GM21515 (cell line): ENCODE data around the gene XYLT2.
"Not testable (repeated sequence)": the region's sequence is repeated elsewhere in the genome, so short reads cannot be mapped to it uniquely, and the experiment has no call there.

Experiments
- ATAC-seq: cut with Tn5 transposase; IDR thresholded peaks from one replicate; pipeline ENCODE4 v1.9.1; 2021; ENCODE audit not compliant: unreplicated experiment

The XYLT2 gene

DNA sequence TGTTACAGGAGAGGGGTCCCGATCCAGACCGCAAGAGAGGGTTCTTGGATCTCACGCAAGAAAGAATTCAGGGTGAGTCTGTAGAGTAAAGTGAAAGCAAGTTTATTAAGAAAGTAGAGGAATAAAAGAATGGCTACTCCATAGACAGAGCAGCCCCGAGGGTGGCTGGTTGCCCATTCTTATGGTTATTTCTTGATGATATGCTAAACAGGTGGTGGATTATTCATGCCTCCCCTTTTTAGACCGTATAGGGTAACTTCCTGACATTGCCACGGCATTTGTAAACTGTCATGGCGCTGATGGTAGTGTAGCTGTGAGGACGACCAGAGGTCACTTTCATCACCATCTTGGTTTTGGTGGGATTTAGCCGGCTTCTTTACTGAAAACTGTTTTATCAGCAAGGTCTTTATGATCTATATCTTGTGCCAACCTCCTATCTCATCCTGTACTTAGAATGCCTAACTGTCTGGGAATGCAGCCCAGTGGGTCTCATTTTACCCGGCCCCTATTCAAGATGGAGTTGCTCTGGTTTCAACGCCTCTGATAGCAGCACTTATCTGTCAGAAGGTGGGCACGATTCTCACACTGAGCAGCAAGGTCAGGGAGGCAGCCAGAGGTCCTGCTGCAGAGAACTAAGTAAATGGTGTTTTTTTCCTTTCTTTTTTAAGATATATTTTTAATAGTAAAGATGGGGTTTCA is 26.5 kb upstream of the XYLT2 start:
- no peak for ATAC-seq

DNA sequence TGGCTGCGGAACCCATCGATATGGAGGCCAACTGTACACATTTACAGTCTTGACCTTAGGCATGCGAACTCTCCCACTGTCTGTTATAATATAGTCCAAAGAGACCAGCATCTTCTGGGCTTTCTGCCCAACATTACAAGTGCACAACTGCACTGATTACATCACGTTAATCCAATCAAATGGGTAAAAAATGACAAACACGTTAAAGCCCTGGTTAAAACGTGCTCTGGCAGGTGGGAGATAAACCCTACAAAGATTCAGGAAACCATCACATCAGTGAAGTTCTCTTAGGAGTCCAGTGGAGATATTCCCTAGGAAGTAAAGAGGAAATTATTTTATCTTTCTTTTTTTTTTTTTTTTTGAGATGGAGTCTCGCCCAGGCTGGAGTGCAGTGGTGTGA is 23.7 kb upstream of the XYLT2 start:
- no peak for ATAC-seq

DNA sequence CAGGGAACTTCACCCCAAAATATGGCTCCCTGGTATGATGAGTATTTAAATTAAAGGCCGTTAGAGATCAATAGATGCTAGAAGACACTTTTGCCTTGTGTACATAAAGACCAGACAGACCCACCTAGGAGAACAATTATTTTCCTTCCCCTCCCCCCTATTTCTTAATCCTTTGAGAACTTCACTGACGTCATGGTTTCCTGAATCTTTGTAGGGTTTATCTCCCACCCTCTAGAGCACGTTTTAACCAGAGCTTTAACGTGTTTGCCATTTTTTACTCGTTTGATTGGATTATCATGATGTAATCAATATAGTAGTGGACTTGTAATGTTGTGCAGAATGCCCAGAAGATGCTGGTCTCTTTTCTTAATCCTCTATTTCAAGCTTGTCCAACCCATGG is 22.9 kb upstream of the XYLT2 start:
- ATAC-seq = no peak

DNA sequence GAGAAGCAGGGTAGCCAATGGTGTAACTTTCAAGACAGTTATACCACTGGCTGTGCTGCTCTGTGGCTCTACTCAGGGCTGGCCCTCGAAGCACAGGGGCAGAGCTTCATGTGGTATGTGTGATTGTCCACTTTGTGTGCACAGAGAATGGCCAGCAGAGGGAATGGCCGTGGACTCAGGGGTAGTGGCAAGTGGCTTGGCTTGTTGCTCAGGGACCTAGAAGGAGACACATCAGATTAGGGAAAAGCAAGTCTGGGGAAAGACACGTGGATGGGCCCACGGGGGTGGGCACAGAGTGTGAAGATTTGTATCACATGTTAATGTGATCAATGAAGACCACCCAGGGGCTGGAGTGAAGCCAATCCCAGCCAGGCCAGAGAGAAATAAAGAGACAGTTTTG is 20.0 kb upstream of the XYLT2 start:
- ATAC-seq = no peak

DNA sequence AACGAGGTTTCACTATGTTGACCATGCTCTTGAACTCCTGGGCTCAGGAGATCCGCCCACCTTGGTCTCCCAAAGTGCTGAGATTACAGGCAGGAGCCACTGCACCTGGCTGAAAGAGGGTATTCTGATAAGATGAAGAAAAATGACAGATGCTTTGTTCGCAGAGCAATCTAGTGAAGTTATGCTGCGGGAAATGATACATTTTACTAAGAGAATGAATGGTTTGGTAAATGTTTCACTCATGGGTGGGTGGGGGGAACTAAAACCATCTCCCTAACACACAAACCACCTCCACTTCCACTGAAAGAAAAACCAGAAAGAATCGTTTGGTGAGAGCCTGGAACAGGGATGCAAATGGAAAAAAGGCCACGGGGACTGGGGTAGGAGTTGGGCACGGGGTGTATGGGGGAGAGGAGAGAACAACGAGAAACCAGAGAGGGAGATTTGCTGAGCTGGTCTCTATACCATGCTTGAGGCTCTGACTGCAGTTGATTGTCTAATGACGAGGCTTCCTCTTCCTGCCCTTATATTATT is 19.0 kb upstream of the XYLT2 start:
- ATAC-seq = no peak

DNA sequence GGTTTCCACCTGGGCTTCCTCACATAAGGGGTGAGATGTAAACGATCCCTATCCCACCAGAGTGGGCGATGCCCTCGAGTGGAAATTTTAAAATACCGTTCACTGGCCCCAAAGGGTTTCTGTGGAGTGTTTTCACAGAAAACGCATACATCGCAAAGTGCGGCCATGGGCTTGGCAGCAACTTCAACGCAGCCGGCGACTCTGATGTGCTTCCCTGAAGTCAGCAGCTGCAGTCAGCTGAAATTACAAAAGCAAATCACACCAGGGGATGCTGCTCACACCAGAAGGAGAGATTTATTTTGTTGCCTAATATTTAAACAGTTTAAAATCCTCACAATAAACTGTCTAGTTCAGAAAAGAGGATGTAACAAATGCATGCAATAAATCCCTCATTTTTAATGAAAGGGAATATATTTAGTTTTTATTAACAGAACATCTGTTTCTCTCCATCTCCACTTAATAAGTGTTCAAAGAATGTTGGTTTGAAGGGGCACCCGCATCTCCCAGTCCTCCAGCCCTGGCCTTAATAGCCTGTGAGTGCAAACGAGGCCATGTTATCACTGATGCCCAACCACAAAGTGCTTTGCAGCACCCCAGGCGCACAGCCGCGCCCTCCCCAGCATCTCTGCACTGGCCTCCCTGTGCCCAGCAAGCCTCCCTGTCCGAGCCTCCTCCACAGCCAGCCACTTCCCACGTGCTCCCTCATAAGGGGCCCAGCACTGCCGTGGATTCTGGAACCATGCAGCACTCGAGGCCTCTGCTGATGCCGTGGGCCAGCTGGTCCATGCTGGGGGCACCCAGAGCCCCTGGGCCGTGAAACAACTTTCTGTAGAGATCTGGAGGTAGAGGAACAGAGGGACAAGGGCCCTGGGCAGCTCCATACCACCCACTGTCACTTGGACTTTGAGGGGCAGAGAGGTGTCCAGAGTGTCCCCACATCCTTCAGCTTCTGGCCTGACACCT is 17.3 kb upstream of the XYLT2 start:
- no peak for ATAC-seq

DNA sequence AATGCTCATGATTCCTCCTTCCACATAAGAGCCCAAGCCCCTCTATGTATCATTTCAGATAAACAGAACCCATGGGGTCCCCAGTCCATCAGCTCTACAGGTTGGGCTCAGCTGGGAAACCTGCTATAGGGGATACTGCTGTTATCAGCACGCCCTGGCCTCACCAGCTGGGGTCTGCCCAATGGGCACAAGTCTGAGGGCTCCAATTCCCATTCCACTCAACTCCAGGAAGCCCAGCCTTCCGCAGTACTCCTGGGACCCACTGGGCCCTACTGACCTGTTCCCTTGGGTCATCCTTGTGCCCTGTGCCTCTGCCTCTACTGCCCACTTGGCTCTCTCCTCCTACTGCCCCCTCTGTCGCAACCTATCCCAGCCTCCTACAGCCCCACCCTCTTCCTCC is 16.2 kb upstream of the XYLT2 start:
- ATAC-seq = no peak

DNA sequence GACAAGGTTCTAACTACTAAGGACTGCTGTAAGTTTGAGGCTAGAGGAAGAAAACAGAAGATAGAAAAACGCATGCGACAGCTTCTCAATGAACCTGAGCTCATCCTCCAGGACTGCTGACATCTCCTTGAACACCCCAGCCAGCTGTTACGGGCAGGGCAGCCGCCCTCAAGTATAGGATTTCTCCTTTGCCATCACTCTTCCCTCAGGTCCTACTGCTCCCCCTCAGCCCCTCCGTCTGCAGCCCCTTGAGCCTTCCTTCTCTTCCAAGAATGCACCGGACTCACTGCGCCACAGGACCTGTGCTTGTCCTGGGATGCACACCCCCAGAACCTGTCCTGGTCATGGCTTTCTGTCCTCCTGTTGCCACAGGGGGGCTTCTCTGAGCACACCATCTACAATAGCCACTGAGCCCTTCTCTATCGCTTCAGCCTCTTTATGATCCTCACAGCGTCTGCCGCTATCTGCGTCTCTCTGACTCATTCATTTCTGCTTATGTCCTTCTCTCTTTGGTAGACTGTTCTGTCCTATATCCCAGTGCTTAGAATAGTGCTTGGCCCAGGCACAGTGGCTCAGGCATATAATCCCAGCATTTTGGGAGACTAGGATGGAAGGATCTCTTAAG is 15.7 kb upstream of the XYLT2 start:
- ATAC-seq = no peak

DNA sequence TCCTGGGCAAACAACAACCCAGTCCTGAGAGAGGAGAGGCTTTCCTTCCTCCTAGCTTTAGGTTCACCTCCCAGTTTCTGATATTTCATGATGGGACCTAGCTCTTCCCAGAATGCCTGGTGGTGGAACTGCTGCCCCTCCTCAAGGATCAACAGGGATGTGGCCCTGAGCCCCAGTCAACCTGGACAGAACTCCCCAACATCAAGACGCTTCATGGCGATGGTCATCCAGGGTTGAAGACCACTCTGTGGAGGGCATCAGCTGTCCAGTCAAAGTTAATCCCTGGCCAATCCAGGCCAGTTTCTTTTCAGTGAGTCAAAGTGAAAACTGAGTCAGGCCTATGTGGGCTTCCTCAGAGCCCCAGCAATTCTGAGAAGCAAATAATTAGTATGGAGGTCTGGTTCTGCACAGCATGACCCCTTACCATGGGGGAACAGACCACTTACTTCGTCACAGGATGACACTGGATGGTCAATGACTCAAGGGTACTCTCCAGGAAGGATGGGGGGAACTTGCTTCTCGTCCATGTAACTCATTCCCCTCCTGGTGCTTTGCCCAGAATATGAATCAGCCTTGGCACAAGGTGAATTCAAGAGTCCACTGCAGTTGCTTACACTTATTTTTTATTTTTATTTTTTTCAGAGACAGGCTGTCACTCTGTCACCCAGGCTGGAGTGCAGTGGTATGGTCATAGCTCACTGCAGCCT is 14.7 kb upstream of the XYLT2 start:
- no peak for ATAC-seq

DNA sequence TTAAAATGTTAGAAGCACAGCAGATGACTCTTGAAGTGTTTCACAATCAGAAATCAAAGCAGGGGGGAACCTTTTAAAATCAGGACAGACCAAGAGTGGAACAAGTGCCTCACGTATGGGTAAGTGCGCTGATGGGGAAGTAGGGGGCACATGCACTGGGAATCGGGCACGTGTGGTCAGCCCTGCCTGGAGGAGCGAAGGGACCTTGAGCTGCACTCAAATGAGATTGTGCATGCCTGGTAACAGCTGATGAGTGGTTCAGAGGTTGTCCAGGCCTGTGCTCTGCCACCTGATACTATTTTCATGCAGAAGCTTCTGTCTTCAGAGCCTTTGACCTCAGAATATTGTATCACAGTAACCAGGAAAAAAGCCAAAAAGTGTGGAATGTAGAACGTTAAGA is 13.7 kb upstream of the XYLT2 start:
- ATAC-seq = no peak

DNA sequence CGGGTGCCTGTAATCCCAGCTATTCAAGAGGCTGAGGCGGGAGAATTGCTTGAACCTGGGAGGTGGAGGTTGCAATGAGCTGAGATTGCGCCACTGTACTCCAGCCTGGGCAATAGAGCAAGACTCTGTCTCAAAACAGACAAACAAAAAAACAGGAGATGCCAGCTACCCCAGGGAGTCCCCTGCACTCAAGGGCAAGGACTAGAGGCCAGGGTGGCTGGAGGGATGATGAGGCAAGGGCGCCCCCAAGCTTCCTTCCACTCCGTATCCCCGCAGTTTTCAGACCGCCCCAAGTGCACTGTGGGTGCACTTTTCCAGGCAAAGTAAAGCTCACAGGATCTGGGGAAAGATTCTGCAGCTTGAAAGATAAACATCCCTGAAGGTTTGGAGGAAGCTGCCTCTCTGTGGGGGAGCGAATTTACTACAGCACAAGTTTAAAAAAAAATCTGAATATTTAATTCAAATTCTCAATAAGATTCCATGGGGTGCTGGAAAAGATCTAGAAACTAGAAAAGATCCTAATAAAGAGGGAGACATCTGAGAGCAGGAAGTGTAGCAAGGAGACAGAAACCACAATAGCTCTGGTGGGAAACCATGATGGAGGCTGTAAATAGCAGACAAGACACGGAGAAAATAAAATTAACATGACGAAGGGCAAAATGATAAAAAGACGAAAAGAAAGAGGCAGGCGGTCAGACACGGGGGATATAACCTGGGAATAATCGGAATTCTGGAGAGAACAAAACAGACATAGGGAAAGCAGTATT is 12.5 kb upstream of the XYLT2 start:
- ATAC-seq = not testable (repeated sequence)

DNA sequence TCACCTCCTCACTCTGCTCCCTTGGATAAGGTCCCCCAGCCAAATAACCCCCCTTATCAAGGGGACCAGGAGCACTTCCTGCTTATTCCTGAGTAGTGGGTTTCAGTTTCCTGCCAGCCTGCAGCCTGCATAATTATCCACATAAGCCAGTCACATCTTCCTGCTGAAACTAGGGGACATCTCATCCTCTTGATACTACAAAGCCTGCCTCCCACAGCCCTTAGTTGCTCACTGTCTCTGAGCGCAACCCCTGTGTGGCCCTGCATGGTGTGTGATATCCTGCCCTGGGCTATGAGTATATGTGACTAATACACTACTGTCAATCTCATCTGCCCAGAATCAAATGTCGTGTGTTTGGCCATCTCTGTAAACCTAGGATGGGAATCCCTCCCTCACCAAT is 8.0 kb upstream of the XYLT2 start:
- ATAC-seq = no peak

DNA sequence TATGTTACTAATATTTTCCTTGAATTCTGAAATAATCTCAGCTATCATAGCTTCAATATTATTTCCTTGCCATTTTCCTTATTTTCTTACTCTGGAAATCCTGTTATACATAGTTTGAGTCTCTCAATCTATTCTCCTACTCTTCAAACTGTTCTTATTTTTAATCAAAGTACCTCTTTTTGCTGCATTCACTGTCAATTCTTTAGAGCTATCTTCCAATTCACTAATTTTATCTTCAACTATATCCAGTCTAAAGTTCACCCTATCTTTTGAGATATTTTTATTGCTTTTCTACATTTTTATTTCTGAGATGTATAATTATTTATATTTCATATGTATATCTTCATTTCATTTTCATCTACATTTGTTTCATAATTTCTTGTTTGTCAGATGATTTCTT is 7.3 kb upstream of the XYLT2 start:
- no peak for ATAC-seq

DNA sequence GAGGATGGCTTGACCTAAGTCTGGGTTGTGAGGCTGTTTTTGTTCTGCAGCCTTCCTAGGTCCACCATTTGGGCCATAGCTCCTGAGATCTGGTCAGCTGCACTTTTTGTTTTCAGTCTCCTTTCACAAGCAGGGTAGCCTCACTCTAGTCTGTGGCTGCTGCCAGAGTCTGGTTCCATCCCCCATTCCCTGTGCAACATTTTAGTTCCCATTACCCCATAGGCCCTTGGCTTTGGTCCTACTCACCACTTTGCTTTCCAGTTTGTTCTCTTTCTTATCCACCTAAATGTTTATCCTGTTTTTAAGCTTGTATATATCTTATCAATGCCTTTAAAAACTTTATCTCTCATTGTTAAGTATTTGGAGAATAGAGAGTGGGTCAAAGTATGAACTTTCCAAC is 6.5 kb upstream of the XYLT2 start:
- ATAC-seq = no peak

DNA sequence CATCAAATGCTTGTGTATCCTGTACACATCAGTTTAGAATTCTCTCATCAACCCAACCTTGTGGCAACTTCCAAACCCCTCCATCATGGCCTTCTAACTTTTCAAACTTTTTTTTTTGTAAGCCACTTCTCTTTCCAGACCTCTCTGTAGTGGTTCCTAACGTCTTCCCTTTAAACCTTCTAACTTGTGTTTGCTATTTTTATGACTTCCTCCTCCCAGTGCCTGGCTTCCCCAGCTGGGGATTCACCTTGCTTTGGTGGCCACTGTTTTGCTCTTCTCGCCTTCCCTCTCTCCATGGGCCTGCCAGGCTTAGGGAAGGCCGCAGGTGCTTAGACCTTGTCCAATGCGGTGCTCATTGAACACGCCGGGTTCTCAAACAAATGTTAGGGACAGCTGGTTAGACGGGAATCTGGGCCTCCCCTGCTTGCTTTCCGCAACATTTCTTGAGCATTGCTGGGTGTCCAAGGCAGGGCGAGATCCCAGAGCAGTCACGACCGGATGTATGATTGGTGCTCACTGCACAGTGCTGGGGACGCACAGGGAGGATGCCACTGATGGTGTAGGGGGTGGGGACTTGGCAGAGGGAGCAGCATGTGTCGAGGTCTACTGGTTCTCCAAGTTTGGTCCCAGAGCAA is 1.1 kb upstream of the XYLT2 start:
- ATAC-seq = no peak

DNA sequence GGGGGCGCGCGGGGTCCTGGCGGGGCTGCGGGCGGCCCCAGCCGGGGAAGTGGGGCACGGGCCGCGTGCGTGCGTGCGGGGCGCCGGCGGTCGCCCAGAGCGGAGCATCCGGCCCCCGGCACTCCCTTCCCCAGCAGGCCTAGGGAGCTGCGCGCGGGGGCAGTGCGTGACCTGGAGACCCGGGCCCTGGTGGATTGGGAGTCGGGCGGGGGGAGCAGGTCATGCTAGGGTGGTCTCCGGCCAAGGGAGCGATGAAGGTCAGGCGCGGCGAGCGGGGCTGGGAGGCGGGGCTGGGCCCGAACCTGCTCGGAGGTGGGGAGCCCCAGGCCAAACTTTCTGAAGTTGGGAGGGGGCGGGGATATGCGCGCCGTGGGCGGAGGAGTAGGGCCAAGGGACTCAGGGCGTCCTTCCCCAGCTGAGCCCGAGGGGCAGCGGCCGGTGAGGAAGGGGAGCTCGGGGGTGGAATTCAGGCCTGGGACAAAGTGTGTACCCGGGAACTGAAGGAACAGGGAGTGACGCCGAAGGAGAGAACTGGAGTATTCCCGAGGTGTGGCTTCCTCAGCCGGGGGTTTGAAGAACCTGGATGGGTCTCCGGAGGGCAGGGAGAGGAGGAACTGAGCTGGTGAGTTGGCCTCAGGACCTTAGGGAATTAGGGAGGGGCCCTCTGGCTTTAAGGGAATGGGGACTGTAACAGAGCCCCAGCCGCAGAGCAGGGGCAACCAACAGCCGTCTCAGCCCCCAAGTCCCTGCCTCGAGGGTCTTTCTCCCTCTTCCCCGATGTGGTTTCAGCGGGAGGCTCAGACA is 589 bp downstream of the XYLT2 start:
- ATAC-seq = peak; percentile 46

DNA sequence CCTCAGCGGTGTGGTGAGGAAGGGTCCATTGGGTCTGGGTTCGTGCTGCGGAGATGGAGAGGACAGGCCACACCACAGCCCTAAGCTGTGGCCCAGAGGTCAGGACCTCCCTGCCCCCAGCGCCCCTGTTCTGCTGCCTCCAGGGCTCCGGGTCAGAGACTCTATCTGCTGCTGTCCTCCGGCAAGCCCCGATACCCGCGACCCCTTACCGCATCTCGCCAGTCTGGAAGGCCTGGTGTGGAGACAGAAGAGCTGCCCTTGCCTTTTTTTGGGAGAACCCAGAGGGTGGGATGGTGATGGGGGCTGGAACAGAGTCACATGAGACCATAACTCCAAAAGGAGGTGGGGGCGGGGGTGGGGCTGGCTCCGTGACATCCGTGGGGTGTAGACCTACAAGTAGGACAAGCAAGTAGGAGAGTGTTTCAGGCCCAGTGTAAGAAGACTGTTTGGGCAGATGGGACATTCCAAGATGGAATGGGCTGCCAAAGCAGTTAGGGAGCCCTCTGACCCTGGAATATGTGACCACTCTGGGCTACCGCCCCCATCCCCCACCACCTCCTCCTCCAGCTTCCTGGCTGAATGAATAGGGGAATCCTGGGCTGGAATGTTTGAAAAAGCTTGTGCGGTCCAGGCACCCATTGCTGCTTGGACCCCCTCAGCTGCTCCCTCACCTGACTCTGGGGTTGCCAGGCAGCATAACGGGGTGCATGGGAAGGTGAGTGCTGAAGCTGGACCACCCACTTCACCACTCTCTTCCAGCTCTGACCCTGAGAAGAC is 1.4 kb downstream of the XYLT2 start:
- no peak for ATAC-seq

DNA sequence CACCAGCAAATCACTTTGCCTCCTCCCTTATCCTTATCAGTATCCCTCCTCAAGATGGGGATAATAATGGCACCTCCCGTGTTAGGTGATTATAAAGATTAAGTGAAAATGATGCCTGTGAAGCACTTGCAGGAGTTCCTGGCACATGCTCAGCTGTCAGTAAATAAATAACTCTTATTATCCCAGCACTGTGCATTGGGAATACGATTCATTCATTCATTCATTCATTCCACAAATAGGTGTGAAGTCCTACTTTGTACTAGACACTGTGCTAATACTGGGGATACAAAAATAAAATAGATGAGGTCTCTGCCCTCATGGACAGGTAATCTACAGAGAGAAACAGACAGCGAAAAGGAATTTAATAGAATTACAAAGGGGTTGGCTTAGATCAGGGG is 2.0 kb downstream of the XYLT2 start:
- ATAC-seq = no peak
